Measurements from ENCODE around the gene TPTE2.
"Not testable (repeated sequence)": the region's sequence is repeated elsewhere in the genome, so short reads cannot be mapped to it uniquely, and the experiment has no call there.

Gene TPTE2

DNA sequence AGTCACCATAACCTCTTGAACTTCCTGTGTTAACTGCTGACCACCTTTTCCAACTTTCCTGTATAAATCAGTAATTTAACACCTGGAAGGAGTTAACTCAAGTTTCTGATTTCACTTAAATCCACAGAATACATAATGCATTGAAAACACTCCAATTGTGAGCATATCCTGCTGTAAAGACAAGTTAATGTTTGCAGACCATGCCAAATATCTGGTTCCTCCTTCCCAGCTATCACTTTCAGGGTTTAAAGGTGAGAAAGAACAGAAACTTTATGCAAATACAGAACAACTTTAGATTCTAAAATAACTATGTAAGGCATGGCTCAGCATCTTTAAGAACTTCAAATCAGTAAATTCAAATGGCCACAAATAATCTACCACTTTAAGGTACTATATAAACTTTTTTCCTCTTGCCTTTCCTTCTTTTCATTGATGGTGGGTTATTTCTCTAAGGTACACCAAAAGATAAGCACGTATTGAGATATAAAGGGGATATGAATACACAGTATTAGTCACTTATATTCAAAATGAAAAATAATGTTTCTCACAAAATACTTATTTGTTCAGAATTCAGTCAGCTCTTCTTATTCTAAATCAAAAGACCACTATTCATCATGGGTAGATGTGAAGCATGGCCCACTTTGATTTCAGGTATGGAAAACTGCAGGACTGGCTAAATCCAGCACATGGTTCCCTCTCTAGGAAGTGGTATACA lies 6.6 kb upstream of the TPTE2 start:
- DNase-seq (ENCODE audit: low read depth in 2 of 2) = no peak

DNA sequence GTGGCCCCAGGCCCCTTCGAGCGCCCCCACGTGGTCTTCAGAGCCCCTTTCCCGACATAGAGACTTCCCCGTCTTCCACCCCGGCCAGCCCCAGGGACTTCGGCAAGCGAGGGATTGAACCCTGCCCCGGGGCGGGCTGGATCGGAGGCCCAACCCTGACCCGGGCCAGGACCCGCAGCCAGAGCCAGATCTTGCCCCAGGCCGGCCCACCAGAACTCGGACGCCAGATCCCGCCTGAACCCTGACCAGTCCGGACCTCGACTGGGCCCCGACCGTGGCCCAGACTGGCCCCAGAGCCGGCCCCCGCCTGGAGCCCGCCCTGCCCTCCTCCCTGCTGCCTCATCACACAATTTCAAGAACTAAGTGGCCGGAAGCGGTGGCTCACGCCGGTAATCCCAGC lies 253 bp upstream of the TPTE2 start:
- no peak for DNase-seq (ENCODE audit: low read depth in 2 of 2)

DNA sequence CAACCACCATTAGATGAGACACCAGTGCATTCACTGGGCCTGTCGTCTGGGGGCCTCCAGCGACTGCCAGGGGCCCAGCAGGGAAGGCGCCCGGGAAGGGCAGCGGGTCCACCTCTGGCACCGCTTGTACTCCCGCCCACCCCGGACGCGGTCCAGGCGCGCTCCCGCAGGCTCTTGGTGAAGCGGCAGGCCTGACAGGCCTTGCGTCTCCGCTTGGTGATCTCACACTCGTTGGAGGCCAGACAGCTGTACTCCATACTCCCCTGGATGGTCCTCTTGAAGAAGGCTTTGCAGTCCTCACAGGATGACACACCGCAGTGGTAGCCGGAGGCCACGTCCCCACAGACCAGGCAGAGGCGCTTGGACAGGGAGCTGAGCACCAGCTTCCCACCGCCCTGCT lies 660 bp downstream of the TPTE2 start:
- not testable (repeated sequence) for DNase-seq (ENCODE audit: low read depth in 2 of 2)

DNA sequence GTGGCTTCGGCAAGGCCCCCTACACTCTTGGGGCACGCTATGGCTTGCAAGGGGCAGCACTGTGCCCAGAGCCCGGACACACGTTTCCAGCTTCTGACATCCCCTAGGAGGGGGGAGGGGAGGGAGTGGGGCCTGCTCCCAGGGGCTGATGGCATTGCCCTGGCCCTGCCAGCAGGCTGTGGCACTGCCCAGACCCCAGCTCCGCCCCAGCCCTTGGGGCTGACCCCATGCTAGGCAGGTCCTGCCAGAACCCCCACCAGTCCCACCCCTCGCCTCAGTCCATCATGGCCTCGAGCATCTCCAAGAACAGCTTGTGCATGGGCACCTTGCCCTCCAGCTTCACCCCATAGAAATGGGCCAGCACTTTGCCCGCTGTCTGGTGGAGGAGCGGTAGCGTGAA lies 1.6 kb downstream of the TPTE2 start:
- DNase-seq (ENCODE audit: low read depth in 2 of 2) = not testable (repeated sequence)

DNA sequence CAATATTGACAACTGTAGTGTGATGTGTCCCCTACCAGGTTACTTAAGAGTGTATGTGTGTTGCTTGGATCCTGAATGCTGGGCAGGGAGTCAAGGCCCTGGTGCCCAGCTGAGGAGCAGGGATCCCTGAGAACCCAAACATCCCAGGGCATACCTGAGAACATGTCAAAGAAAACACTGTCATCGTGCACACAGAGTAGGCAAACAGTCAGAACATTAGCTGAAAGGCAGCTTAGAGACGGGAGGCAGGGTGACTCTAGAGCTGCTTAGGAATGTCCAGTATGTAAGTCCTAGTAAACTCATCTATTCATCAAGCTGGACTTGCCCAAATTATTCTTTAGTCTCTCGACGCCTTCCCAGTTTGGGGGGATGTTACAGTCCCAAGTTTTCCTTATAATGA lies 4.0 kb downstream of the TPTE2 start:
- DNase-seq (ENCODE audit: low read depth in 2 of 2) = not testable (repeated sequence)

DNA sequence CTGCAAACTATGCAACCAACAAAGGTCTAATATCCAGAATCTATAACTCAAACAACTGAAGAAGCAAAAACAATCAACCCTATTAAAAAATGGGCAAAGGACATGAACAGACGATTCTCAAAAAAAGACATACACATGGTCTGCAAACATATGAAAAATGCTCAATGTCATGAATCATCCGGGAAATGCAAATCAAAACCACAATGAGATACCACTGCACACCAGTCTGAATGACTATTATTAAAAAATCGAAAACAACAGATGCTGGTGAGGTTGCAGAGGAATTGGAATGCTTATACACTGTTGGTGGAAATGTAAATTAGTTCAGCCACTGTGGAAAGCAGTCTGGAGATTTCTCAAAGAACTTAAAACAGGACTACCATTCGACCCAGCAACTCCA lies 12.1 kb downstream of the TPTE2 start:
- not testable (repeated sequence) for DNase-seq (ENCODE audit: low read depth in 2 of 2)

DNA sequence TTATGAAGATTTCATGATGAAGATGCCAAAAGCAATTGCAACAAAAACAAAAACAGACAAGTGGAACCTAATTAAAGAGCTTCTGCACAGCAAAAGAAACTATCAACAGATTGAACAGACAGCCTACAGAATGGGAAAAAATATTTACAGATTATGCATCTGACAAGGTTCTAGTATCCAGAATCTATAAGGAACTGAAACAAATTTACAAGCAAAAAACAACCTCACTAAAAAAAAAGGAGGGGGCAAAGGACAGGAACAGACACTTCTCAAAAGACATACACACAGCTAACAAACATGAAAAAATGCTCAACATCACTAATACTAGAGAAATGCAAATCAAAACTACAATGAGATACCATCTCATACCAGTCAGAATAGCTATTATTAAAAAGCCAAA lies 35.7 kb downstream of the TPTE2 start:
- DNase-seq (ENCODE audit: low read depth in 2 of 2) = not testable (repeated sequence)

DNA sequence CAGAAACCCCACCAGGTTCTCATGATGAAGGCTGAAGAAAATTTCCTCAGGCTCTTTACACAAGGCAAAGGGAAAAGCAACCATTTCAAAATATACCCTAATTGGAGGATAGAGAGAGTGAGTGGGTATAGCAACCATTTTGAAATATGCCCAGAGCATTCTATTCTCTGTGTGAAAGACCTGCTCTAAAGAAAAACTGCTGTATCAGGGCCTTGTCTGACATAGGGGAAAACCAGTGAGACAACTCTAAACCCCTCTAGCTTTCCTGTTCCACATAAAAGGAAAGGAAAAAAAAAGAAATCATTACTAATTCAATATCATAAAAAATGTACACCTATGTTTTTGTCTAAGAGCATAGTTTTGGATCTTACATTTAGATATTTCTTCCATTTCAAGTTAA lies 42.3 kb downstream of the TPTE2 start:
- DNase-seq (ENCODE audit: low read depth in 2 of 2) = no peak

DNA sequence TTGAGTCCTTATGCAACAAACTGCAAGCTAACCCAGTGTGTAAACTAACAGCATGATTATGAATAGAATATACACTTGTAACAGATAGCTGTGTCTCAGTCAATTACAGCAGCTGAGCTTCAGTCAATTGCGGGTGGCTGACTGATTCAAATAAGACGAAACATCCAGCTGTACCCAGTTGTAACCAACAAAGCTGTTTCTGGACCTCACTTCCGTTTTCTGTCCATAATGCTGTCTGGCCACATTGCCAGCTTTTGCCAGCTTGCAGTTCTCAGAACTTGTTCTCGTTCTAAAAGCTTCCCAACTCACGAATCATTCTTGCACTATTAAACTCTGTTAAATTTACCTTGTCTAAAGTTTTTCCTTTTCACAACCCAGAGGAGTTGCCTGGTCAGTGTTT lies 53.7 kb downstream of the TPTE2 start:
- DNase-seq (ENCODE audit: low read depth in 2 of 2) = not testable (repeated sequence)

DNA sequence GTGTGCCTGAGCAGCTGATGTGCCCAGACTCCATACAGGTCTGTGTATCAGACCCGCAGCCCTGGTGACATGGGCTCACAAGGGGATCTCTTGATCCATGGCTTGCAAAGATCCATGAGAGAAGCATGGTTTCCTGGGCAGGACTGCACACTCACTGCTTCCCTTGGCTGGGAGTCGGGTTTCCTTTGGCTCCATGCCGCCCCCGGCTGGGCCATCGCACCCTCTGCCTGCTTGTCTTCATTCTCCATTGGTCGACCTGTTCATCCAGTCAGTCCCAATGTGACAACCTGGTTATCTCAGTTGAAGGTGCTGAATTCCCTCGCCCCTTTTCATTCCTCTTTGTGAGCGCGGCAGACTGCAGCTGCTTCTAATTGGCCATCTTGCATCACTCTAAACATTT lies 101.2 kb downstream of the TPTE2 start:
- not testable (repeated sequence) for DNase-seq (ENCODE audit: low read depth in 2 of 2)

DNA sequence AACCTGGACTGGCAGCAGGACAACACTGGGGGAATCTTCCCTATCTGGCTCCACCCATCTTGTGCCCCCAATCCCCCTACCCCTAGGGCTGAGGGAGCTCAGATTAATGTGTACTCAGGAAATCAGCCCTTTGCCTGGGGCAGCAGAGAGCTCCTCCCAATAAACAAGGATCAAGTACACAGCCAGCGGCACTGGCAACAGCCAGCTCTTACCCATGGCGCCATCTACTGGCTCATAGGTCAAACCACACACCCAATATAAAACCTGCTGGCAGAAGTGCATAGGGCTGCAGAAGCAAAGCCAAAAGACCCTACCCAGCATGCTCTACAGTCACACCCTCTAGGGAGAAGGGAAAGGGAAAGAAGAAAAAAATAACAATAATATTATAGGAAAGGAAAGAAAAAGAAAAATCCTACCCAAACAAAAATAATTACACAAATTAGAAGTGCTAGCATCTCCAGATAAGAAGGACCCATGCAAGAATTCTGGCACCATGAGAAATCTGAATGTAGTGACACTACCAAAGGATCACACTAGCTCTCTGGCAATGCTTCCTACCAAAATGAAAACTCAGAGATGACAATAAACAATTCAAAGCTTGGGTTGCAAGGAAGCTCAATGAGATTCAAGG lies 122.2 kb downstream of the TPTE2 start:
- DNase-seq (ENCODE audit: low read depth in 2 of 2) = peak in 1 of 2 donors; percentile 0

DNA sequence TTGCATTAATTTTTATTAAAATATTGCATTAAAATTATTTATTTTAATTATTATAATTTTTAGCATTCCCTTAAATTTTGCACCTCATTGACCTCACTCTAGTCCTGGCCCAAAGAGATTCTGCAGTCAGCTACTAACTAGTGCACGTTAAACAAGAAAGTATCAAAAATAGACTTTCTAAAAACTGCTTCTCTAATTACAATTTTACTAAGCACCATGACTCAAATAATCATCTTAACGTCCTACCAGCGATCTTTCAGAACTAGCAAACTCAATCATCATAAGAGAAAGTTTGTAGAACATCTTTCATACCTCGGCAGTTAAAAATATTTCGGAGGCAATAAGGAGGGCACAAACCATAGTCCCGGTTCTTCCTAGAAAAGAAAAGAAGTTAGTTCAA lies 123.6 kb downstream of the TPTE2 start:
- DNase-seq (ENCODE audit: low read depth in 2 of 2) = not testable (repeated sequence)

DNA sequence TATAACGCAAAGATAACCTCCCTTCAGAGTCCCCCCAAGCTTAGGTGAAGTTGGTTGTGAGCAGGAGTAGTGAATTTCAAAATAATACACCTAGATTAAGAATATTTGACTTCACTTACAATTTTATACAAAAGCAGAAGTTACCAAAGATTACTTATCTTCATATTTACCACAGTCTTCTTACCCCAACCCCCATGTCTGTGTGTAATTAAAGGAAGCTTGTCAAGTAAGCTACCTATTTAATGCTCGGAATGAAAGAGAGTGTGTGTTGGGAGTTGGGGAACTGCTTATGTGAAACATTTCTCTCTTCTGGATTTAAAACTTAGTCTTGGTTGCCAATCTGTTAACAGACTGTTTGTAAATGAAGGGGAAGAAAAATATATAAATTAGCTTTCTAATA lies 139.1 kb downstream of the TPTE2 start:
- not testable (repeated sequence) for DNase-seq (ENCODE audit: low read depth in 2 of 2)

DNA sequence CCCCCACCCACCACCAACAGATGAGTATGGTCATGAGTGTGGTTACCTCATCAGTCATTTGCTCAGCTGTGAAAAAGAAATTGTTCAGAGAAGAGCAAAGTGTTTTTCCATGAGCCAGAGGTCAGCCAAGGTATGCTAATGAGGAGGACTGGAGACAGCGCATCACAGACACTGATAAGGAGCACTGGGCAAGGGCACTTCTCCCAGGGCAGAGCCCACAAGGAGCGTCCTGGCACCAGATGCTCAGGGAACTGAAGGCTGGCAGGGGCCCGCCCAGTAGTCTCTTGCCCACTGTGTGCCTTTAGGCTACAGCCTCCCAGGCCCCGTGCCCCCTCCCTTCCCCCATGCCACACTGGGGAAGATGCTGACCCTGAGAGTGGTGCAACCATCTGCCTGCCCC lies 148.8 kb downstream of the TPTE2 start:
- DNase-seq (ENCODE audit: low read depth in 2 of 2) = not testable (repeated sequence)

DNA sequence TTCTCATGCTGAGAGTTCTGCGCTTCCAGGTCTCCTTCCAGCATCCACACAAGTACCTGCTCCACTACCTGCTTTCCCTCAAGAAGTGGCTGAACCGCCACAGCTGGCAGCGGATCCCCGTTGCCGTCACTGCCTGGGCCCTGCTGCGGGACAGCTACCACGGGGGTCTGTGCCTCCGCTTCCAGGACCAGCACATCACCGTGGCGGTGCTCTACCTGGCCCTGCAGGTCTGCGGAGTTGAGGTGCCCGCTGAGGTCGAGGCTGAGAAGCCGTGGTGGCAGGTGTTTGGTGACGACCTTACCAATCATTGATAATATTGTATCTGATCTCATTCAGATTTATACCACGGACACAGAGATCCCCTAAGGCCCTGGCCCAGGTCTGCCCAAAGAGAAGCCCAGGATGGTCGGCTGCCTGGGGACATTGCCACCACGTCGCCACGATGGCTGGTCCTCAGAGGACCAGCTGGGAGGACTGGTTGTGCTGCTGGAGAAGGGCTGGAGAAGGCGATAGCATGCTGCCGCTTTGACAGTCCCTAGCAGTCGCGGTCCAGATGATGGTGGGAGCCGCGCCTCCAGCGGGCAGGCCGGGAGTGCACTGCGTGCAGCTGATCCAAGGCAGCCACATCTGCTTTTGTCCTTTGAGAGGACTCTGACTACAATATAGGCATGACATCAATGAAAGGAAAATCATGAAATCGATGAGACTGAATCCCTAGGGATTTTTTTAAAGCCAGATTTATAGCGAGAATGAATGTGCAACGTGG lies 178.4 kb downstream of the TPTE2 start:
- not testable (repeated sequence) for DNase-seq (ENCODE audit: low read depth in 2 of 2)

DNA sequence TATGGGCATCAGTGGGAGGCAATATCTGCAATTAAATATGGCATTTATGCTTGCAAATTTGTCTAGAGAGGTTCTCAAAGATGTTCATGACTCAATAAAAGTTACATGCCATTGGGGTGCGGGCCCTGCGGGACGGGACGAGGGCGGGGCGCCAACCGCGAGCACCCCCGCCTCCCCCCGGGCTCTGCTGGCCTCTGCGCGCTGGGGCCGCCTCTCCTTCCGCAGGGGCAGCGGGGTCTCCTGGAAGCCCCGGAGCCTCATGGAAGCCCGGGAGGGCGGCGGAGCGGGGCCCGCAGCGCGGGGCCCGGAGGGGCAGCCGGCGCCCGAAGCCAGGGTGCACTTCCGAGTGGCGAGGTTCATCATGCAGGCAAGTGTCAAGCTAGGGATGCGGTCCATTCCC lies 179.2 kb downstream of the TPTE2 start:
- no peak for DNase-seq (ENCODE audit: low read depth in 2 of 2)

Data from stimulated activated CD8-positive, alpha-beta memory T cell treated with anti-CD3 and anti-CD28 coated beads, Interleukin-2, amount 100 ng/mL, for 48 hours (primary cell).